GM19193 (cell line): ENCODE results near the gene EFNB2.

ENCODE experiments used
- POLR2A ChIP-seq: IDR thresholded peaks from 4 replicates; pipeline ENCODE4 v1.6.1; 2011; ENCODE audit not compliant: insufficient read depth, insufficient read length; ENCODE audit errors: extremely low read depth

EFNB2 gene

DNA sequence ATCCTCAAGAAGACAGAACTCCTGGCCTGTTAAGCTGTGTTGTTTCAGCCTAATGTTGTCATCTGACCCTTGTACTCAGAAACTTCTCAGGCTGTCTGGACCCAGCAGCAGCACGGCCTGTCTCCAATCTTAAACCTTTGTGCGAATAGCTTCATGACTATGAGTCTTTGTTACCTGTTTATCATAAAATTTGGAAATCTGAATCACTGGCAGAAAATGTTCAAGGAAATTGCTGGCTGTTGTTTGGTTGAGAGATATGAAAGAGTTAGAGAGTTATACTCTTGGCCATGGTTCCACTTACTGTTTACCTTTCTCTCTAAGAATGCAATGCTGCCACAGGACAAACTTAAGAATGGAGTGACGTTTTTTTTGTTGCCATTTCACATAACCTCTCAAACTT, 59.6 kb downstream of the EFNB2 start:
- no peak for TF ChIP-seq POLR2A

DNA sequence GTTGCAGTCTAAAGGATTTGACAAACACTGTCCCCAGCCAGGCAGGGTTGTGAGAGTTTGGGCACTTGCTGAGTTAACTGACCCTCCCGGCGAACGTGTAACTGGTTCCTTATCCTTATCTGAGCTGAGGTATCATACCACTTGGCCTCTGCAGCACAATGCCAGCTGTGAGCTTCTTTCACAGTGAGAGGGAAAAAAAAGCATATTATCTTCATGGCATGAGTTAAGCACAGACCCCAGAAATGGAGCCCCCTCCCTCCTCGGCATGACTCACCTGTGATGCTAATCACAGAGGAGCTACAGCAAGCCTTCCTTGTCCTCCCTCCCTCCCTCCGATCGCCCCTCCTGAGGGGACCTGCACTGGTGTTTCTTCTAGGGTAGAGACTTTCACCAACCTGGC, 60.5 kb downstream of the EFNB2 start:
- TF ChIP-seq POLR2A, result no peak

DNA sequence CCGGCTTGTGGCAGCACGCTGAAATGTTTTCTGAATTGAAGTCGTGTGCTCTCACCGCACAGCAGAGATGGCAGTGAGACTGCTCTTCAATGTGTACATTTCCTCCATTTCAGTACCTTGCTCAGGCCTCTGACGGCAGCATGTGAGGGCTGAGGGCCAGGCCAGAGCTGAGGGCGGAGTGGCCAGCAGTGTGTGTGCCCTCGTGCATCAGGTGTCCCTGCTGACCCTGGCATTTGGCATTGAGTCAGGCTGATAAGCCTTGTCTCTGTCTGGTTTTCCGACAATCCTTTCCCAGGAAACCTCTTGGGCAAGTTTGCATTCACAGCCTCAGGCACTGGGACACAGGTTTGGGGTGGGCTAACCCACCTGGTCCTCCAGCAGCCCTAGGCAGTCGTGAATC, 62.3 kb downstream of the EFNB2 start:
- no peak for TF ChIP-seq POLR2A

DNA sequence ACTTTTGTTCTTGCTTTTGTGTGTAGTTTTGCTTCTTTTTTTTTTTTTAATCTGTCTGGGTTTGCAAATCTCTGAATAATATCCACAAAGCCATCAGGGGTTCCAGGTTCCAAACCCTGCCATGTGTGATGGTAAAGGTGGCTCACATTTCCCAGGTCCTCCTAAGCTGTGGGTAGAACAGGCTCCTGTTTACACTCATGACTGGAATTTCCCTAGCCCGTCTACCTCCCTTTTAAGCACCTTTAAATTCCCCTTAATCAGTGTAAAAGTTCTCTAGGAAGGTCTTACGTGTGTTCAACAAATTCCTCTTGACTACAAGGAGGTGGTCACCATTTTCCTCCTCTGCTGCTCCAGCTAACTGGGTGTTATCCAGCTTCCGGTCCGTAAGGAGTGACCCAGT, 62.8 kb downstream of the EFNB2 start:
- TF ChIP-seq POLR2A, result no peak

GRCh38 chr13:106471957-106472543, 63.4 kb downstream of the EFNB2 start:
- TF ChIP-seq POLR2A, result no peak

GRCh38 chr13:106470576-106470975, 64.9 kb downstream of the EFNB2 start:
- no peak for TF ChIP-seq POLR2A

DNA sequence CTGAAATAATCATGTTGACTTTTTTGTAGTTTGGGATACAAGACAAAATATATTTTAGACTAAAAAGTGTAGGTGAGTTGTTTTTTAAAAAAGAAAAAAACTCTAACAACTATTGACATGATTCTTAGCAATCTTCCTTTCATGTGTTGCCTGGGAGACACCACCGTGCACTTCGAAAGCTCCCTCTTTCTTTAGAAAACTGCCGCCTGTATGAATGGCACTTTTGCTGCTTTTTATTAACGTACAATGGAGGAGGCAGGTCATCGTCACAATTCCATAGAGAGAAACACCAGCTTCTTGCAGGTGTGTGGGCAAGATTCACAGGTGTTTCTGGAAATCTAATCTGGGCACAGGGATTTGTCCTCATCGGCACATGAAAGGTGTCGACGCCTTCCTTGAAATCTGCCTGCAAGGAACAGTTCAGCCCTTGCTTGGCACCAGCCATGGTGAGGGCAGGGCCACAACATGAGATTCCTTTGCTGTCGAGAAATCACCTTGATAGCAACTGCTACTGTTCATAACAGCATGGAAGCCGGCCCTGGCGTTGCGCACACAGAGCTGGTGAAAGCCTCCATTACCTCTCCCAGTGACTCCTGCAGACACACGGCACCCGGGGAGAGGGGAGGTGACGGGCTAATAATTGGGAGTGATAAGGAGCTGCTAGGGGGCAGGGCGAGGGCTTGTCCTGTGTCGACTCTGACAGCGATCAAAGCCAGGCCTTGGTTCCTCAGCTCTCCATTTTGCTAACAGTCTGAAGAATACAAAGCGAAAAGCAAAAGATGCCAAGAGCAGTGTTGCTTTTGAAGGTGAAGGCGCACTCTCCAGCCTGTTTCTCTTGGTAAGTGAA, 66.5 kb downstream of the EFNB2 start:
- no peak for TF ChIP-seq POLR2A

GRCh38 chr13:106468207-106468606, 67.3 kb downstream of the EFNB2 start:
- TF ChIP-seq POLR2A, result no peak

- TF ChIP-seq POLR2A, result no peak
Measured at GRCh38 chr13:106467427-106468122, 67.9 kb downstream of the EFNB2 start.

DNA sequence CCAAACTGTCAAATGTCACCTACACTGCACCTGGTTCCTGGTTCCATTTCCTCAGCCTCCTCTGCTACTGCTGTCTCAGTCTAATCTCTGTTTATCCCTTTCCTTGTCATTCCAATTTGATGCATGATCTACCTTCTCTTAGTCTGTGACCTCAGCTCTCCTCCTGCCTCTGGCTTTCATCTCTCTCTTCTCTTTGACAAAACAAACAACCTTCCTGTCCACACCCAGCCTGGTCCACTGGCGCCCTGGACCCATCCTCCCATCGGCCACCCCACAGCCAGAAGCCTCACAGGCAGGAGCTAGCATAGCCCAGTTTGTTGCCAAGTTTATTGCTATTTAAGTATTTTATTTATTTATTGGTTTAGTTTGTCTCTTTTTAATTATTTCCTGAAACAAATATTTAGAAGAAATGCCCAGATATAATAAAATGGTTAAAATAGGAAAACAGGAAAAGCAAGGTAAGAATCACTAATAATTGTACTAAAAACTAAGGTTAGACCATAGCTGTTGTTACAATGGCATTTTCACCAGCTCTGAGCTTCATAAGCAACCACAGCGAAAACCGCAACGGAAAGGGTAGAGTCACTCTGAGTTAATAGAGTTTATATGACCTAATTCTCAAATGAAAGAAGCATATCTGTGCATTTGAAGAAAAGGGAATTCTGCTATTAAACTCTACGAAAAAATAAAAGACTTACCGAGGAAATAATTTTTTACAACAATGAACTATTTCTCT, 68.6 kb downstream of the EFNB2 start:
- no peak for TF ChIP-seq POLR2A

- no peak for TF ChIP-seq POLR2A
Measured at GRCh38 chr13:106464076-106464475, 71.4 kb downstream of the EFNB2 start.

DNA sequence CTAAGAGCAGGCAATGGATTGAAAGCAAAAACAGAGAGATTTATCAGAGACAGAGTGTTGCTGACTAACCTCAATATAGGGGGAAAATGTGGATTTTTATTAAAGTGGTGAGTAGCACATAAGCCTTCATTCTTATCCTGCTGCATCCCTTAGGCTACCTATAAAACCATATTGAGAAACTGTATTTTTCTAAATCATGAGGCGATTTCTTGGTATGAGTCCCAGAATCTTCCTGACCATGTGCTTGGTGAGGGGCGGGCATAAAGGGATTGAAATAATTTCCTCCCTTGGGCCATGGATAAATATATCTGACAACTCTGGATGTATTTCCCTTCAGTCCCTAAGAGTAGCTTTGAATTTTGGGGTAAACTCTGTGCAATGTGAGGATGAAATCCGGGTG, 72.8 kb downstream of the EFNB2 start:
- no peak for TF ChIP-seq POLR2A

DNA sequence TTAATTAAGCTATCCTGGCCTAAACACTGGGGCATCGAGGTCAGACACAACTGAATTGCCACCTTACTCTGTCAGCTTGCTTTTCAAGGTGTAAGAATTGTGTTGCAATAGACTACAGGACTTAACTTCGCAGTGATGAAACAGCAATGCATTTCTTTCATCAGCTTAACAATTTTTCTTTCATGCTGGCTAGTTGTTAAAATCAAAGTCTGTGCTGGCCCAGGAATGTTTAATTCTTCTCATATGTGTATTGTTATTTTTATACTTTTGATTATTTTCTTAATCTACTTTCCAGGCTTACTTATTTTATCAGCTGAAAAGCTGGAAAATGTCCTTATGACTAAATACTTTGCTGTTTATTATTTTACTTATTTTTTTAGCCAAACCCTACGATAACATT, 79.7 kb downstream of the EFNB2 start:
- no peak for TF ChIP-seq POLR2A

DNA sequence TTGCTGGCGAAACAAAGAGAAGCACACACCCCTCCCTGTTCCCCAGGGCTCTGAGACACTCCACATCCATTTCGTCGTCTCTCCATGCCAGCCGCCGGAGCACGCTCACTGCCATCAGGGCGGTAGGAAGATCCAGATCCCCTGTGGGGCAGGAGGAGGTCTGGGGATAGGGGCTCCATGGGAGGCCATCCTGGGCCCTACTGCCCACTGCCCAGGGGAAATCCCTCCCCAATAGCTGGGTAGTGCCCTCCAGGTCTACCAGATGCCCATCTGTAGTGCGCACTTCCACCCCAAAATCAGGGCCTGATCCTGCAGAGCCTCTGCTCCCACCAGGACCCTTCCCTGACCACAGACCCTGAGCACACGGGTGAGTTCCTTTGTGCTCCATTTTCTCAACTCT, 80.3 kb downstream of the EFNB2 start:
- TF ChIP-seq POLR2A, result no peak

GRCh38 chr13:106453101-106453500, 82.4 kb downstream of the EFNB2 start:
- TF ChIP-seq POLR2A, result no peak

DNA sequence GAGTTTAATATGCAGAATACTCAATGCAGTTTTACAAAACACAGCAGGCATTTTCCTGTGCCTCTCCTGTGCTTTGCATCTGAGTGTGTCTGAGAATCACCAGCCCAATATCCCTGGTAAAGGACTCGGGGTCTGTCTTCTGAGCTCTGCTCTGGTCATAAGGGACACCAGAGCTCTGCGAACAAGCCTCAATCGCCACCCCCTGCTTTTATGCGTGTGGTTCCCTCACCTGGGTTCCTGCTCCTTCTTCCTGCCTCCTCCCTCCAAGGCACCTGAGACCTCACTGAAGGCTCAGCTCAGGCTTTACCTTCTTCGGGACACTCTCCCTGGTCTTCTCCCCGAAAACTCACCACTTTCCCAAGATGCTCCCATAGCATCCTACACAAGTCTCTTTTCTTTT, 84.5 kb downstream of the EFNB2 start:
- TF ChIP-seq POLR2A, result no peak

- no peak for TF ChIP-seq POLR2A
Measured at GRCh38 chr13:106449096-106449495, 86.4 kb downstream of the EFNB2 start.
